ENCODE measurements around the gene SNAPIN. TPM values are rescaled to one million over a fixed set of nuclear protein-coding genes. Genes with fewer than 3 reads are reported as not detected.

The SNAPIN gene, protein sequence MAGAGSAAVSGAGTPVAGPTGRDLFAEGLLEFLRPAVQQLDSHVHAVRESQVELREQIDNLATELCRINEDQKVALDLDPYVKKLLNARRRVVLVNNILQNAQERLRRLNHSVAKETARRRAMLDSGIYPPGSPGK
- 10 to 100 TPM; 57.4 to 61.7 TPM for total RNA-seq
- polyA plus RNA-seq (ENCODE audit: insufficient read depth, low read depth, low replicate concordance), result 48.9 TPM
- long read RNA-seq, donor 1, transcript SNAPIN-202 (3 exons, 922 nt), result minor isoform, 7 of 409 reads
- long read RNA-seq, donor 1, transcript SNAPIN-201 (4 exons, 1,030 nt), result major isoform, 52 of 409 reads
- long read RNA-seq, donor 1, partial matches to known transcripts, result 232 of 409 reads
- long read RNA-seq, donor 1, other reads (novel, unspliced or antisense), result 115 of 409 reads
- long read RNA-seq, donor 2, transcript SNAPIN-201 (4 exons, 1,030 nt), result major isoform, 31 of 241 reads
- long read RNA-seq, donor 2, partial matches to known transcripts, result 119 of 241 reads
- long read RNA-seq, donor 2, other reads (novel, unspliced or antisense), result 83 of 241 reads

DNA sequence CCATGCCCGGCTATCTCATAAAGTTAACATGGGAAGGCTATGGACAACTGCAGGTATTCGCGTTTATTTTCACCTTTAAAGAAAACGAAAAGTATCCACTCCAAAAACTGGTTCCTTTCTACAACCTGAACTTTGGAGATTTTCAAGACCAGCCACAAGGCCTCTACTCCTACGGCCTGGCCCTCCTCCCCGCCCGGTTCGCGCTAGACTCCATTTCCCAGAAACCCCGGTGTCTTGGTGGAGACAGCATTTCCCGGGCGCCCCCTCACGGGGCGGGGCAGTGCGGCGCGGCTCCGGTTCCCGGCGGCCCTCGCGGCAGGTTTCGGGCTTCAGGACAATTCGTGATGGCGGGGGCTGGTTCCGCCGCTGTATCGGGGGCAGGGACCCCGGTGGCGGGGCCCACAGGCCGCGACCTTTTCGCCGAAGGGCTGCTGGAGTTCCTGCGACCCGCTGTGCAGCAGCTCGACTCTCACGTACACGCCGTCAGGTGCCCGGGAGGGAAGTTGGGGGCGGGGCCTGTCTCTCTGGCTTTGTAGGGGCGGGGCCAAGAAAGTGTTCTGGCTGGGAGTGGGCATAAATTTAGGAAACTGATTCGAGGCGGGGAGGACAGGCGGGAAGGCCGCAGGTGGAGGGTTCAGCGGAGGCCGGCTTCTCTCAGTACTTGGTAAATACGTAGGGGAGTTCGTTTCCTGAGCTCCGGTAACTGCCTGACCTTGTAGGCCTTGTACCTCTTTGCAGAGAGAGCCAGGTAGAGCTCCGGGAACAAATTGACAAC, at the start of gene SNAPIN:
TSS of gene SNAPIN (plus strand) at position 304 of the 775 bp plus-strand sequence. CDS start at position 345, 41 bp downstream.
- TF ChIP-seq POLR2A (IDR thresholded peaks at IDR 0.05), result peak; percentile 3
- TF ChIP-seq, protein P1, sequence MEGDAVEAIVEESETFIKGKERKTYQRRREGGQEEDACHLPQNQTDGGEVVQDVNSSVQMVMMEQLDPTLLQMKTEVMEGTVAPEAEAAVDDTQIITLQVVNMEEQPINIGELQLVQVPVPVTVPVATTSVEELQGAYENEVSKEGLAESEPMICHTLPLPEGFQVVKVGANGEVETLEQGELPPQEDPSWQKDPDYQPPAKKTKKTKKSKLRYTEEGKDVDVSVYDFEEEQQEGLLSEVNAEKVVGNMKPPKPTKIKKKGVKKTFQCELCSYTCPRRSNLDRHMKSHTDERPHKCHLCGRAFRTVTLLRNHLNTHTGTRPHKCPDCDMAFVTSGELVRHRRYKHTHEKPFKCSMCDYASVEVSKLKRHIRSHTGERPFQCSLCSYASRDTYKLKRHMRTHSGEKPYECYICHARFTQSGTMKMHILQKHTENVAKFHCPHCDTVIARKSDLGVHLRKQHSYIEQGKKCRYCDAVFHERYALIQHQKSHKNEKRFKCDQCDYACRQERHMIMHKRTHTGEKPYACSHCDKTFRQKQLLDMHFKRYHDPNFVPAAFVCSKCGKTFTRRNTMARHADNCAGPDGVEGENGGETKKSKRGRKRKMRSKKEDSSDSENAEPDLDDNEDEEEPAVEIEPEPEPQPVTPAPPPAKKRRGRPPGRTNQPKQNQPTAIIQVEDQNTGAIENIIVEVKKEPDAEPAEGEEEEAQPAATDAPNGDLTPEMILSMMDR (IDR thresholded peaks at IDR 0.05), result peak; percentile 11 to 41 (median 20)
- Histone ChIP-seq H3K27ac (peak within 1 kb of the TSS; percentile 98 to 99), H3K9me3 (no peaks in the 10 kb centered on the region), H3K36me3 (ENCODE audit: low read depth, missing control alignments) (no peaks in the 10 kb centered on the region), H3K27me3 (no peaks in the 10 kb centered on the region), H3K4me1 (peaks cover 5% of the 10 kb centered on the region), H3K4me3 (peak within 1 kb of the TSS; percentile 88 to 93)
- intact Hi-C loops (cut with DNase I; ENCODE audit: low total_unique reads), result no loop called here
- WGBS, 2 donors, result 2 to 4% methylated on average over 17 to 51 of the region's 53 CpGs
- DNase-seq, result peak; percentile 93

GRCh38 chr1:153608742-153609584, 49.5 kb upstream of the SNAPIN start:
- TF ChIP-seq, protein P1 (IDR thresholded peaks at IDR 0.05), result no peak
- TF ChIP-seq POLR2A (IDR thresholded peaks at IDR 0.05), result no peak
- Histone ChIP-seq H3K9me3 (no peaks in the 10 kb centered on the region), H3K4me3 (peak overlapping the region in 1 of 2 donors; percentile 43), H3K4me1 (peaks cover 45% of the 10 kb centered on the region), H3K27me3 (no peaks in the 10 kb centered on the region), H3K27ac (peak overlapping the region; percentile 64 to 80), H3K36me3 (ENCODE audit: low read depth, missing control alignments) (no peaks in the 10 kb centered on the region)
- 61 to 72% methylated on average over 16 to 19 of the region's 19 CpGs for WGBS, 2 donors
- intact Hi-C loops (cut with DNase I; ENCODE audit: low total_unique reads), result no loop called here
- peak; percentile 93 for DNase-seq

DNA sequence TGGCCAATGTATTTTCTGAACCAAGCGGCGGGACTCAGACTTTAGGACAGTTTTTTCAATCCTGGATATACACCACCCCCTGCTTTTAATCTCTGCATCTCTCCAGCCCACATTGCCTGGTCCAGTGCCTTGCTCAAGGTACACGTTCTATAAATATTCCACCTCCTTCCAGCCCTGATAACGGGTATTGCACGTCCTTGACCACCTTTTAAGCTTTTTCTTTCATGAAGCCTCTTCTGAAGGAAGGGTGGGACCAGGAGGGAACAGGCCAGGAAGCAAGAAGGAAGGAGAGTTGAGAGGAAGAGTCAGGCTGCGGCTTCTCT, 49.0 kb upstream of the SNAPIN start:
- no peaks in the 10 kb centered on the region for H3K27me3 ChIP-seq
- TF ChIP-seq, protein P1 (IDR thresholded peaks at IDR 0.05), result no peak
- TF ChIP-seq POLR2A (IDR thresholded peaks at IDR 0.05), result no peak
- H3K27ac ChIP-seq, result peak overlapping the region; percentile 64 to 80
- WGBS, 2 donors, result 49 to 74% methylated on average over 6 of the region's 6 CpGs
- intact Hi-C loops (cut with DNase I; ENCODE audit: low total_unique reads), result no loop called here
- no peak overlapping the region for H3K4me3 ChIP-seq
- no peaks in the 10 kb centered on the region for H3K9me3 ChIP-seq
- H3K4me1 ChIP-seq, result peaks cover 45% of the 10 kb centered on the region
- H3K36me3 ChIP-seq (ENCODE audit: low read depth, missing control alignments), result no peaks in the 10 kb centered on the region
- no peak for DNase-seq

GRCh38 chr1:153610334-153610733, 48.2 kb upstream of the SNAPIN start:
- WGBS, 2 donors, result 47 to 57% methylated on average over 4 of the region's 4 CpGs
- Histone ChIP-seq H3K27ac (peak overlapping the region; percentile 64 to 80), H3K4me1 (peaks cover 45% of the 10 kb centered on the region), H3K27me3 (no peaks in the 10 kb centered on the region), H3K9me3 (no peaks in the 10 kb centered on the region), H3K36me3 (ENCODE audit: low read depth, missing control alignments) (no peaks in the 10 kb centered on the region), H3K4me3 (no peak overlapping the region)
- TF ChIP-seq, protein P1 (IDR thresholded peaks at IDR 0.05), result no peak
- no peak for TF ChIP-seq POLR2A (IDR thresholded peaks at IDR 0.05)
- no peak for DNase-seq
- intact Hi-C loops (cut with DNase I; ENCODE audit: low total_unique reads), result no loop called here
